Loucy (cell line): ENCODE measurements around the gene SPRR1A.

Experiments used
- H2AFZ ChIP-seq: fragments of 200-600 bp; sonication (generic); 2 replicates; pipeline ENCODE4 v1.6.0; 2016; ENCODE audit warnings: antibody characterized with exemption, mild to moderate bottlenecking, low read length, moderate library complexity
- H3F3A ChIP-seq: fragments of 200-600 bp; 2 replicates; pipeline ENCODE4 v1.6.0; 2016; ENCODE audit warnings: antibody characterized with exemption, low read depth, mild to moderate bottlenecking
- H3K27me3 ChIP-seq: fragments of 200-600 bp; sonication (generic); 2 replicates; pipeline ENCODE4 v1.6.1; 2014; ENCODE audit warnings: low read length, mild to moderate bottlenecking; ENCODE audit not compliant: insufficient read depth, poor library complexity, severe bottlenecking
- H3K36me3 ChIP-seq: fragments of 200-600 bp; sonication (generic); 2 replicates; pipeline ENCODE4 v1.6.1; 2016; ENCODE audit warnings: low read length; ENCODE audit not compliant: insufficient read depth
- H3K4me1 ChIP-seq: fragments of 200-600 bp; sonication (generic); 2 replicates; pipeline ENCODE4 v1.5.1; 2014; ENCODE audit warnings: low read length, mild to moderate bottlenecking; ENCODE audit not compliant: insufficient read depth, poor library complexity, severe bottlenecking
- H3K4me2 ChIP-seq: fragments of 200-600 bp; sonication (generic); 2 replicates; pipeline ENCODE4 v1.6.0; 2014; ENCODE audit warnings: antibody characterized with exemption, low read length, low read depth, mild to moderate bottlenecking; ENCODE audit not compliant: poor library complexity, severe bottlenecking
- H3K4me3 ChIP-seq: fragments of 200-600 bp; sonication (generic); 2 replicates; pipeline ENCODE4 v1.5.1; 2014; ENCODE audit warnings: low read length, mild to moderate bottlenecking, mixed read lengths; ENCODE audit not compliant: poor library complexity, severe bottlenecking
- H3K79me2 ChIP-seq: fragments of 200-600 bp; sonication (generic); 2 replicates; pipeline ENCODE4 v1.6.1; 2014; ENCODE audit warnings: low read length; ENCODE audit not compliant: insufficient read depth
- H3K9ac ChIP-seq: fragments of 200-600 bp; sonication (generic); 2 replicates; pipeline ENCODE4 v1.6.0; 2014; ENCODE audit warnings: mild to moderate bottlenecking, low read depth, low read length, moderate library complexity; ENCODE audit not compliant: poor library complexity, severe bottlenecking
- H3K9me2 ChIP-seq: fragments of 200-600 bp; sonication (generic); replicated peaks from 2 replicates; pipeline ENCODE4 v1.6.1; 2016; ENCODE audit warnings: low read depth, low read length, mixed read lengths
- H3K9me3 ChIP-seq: fragments of 200-600 bp; sonication (generic); 2 replicates; pipeline ENCODE4 v1.6.1; 2014; ENCODE audit warnings: mild to moderate bottlenecking, antibody characterized with exemption, low read length, low read depth; ENCODE audit not compliant: insufficient read depth
- H4K20me1 ChIP-seq: fragments of 200-600 bp; sonication (generic); 2 replicates; pipeline ENCODE4 v1.6.0; 2014; ENCODE audit warnings: antibody characterized with exemption, low read length, mild to moderate bottlenecking; ENCODE audit not compliant: insufficient read depth, poor library complexity, severe bottlenecking
- CTCF ChIP-seq: fragments of 200-600 bp; sonication (generic); conservative IDR thresholded peaks from 2 replicates; pipeline ENCODE4 v1.5.1; 2014; ENCODE audit warnings: mild to moderate bottlenecking, antibody characterized with exemption, low read length
- EZH2phosphoT487 ChIP-seq: fragments of 200-600 bp; IDR thresholded peaks from 2 replicates; pipeline ENCODE4 v1.6.1; 2018; ENCODE audit warnings: antibody characterized with exemption, mild to moderate bottlenecking, moderate library complexity, borderline replicate concordance

Gene SPRR1A

GRCh38 chr1:153035211-153035610, 51.3 kb downstream of the SPRR1A start:
- Histone ChIP-seq H3K4me2 (no peak overlapping the region), H3K9ac (no peak overlapping the region), H3K79me2 (no peaks in the 10 kb centered on the region), H3K27me3 (no peaks in the 10 kb centered on the region), H4K20me1 (no peaks in the 10 kb centered on the region), H3K4me3 (no peak overlapping the region), H3K4me1 (no peaks in the 10 kb centered on the region), H3K36me3 (no peaks in the 10 kb centered on the region), H3F3A (no peaks in the 10 kb centered on the region), H2AFZ (no peak overlapping the region), H3K9me3 (no peaks in the 10 kb centered on the region), H3K9me2 (no peaks in the 10 kb centered on the region)
- TF ChIP-seq EZH2phosphoT487, result no peak
- TF ChIP-seq CTCF, result no peak
